MM.1S (cell line): ENCODE results near the gene TAS1R2.

Experiments
- DNase-seq: peaks from one replicate; pipeline ENCODE4 v3.0.0-alpha.2; 2015
- H2AFZ ChIP-seq: fragments of 300-600 bp; sonication (generic); 2 replicates; pipeline ENCODE4 v1.6.0; 2016; ENCODE audit warnings: antibody characterized with exemption, low read length
- H3F3A ChIP-seq: fragments of 300-600 bp; sonication (generic); 2 replicates; pipeline ENCODE4 v1.6.1; 2016; ENCODE audit warnings: mild to moderate bottlenecking, antibody characterized with exemption, low read length, moderate library complexity, mixed read lengths; ENCODE audit not compliant: insufficient read depth
- H3K27ac ChIP-seq: fragments of 300-600 bp; sonication (generic); 2 replicates; pipeline ENCODE4 v1.5.1; 2016; ENCODE audit warnings: mild to moderate bottlenecking, low read length
- H3K27me3 ChIP-seq: fragments of 300-600 bp; sonication (generic); replicated peaks from 2 replicates; pipeline ENCODE4 v1.6.0; 2016; ENCODE audit warnings: low read length; ENCODE audit not compliant: insufficient read depth
- H3K36me3 ChIP-seq: fragments of 300-600 bp; sonication (generic); replicated peaks from 2 replicates; pipeline ENCODE4 v1.6.1; 2016; ENCODE audit warnings: mild to moderate bottlenecking, low read length, mixed read lengths; ENCODE audit not compliant: insufficient read depth
- H3K4me1 ChIP-seq: fragments of 300-600 bp; sonication (generic); 2 replicates; pipeline ENCODE4 v1.6.1; 2016; ENCODE audit warnings: low read length, mixed read lengths
- H3K4me2 ChIP-seq: fragments of 300-600 bp; sonication (generic); 2 replicates; pipeline ENCODE4 v1.6.0; 2016; ENCODE audit warnings: low read depth, low read length
- H3K4me3 ChIP-seq: fragments of 300-600 bp; sonication (generic); 2 replicates; pipeline ENCODE4 v1.5.1; 2016; ENCODE audit warnings: low read length, mixed read lengths
- H3K79me2 ChIP-seq: fragments of 300-600 bp; sonication (generic); 2 replicates; pipeline ENCODE4 v1.6.1; 2016; ENCODE audit warnings: mixed run types, low read length, mixed read lengths
- H3K9ac ChIP-seq: fragments of 300-600 bp; sonication (generic); 2 replicates; pipeline ENCODE4 v1.6.1; 2016; ENCODE audit warnings: low read length, mixed read lengths
- H3K9me2 ChIP-seq: fragments of 300-600 bp; sonication (generic); replicated peaks from 2 replicates; pipeline ENCODE4 v1.6.1; 2016; ENCODE audit warnings: mild to moderate bottlenecking, low read length, mixed read lengths; ENCODE audit not compliant: insufficient read depth
- H3K9me3 ChIP-seq: fragments of 300-600 bp; sonication (generic); replicated peaks from 2 replicates; pipeline ENCODE4 v1.6.1; 2016; ENCODE audit warnings: mild to moderate bottlenecking, low read length, mixed read lengths; ENCODE audit not compliant: insufficient read depth
- H4K20me1 ChIP-seq: fragments of 300-600 bp; sonication (generic); 2 replicates; pipeline ENCODE4 v1.6.1; 2016; ENCODE audit warnings: mild to moderate bottlenecking, low read length, moderate library complexity, mixed read lengths; ENCODE audit not compliant: insufficient read depth
- CTCF ChIP-seq: fragments of 300-600 bp; sonication (generic); IDR thresholded peaks from 2 replicates; pipeline ENCODE4 v1.5.1; 2016; ENCODE audit warnings: antibody characterized with exemption, low read length, mixed read lengths
- EZH2 ChIP-seq: fragments of 300-600 bp; sonication (generic); optimal IDR thresholded peaks from 2 replicates; pipeline ENCODE3; 2017; ENCODE audit warnings: low read depth, mild to moderate bottlenecking, antibody characterized with exemption, low read length, mixed read lengths
- EZH2phosphoT487 ChIP-seq: fragments of 300-600 bp; sonication (generic); IDR thresholded peaks from 2 replicates; pipeline ENCODE4 v1.6.1; 2018; ENCODE audit warnings: antibody characterized with exemption, low read length

The TAS1R2 gene

GRCh38 chr1:18874600-18874999 lies 15.1 kb upstream of the TAS1R2 start:
- TF ChIP-seq CTCF (no peak), EZH2 (no peak), EZH2phosphoT487 (no peak)
- Histone ChIP-seq H3K79me2 (no peaks in the 10 kb centered on the region), H3K27ac (no peak overlapping the region), H3K36me3 (no peaks in the 10 kb centered on the region), H3K4me3 (no peak overlapping the region), H3K9me3 (no peaks in the 10 kb centered on the region), H3K9me2 (no peaks in the 10 kb centered on the region), H4K20me1 (no peaks in the 10 kb centered on the region), H3F3A (no peaks in the 10 kb centered on the region), H2AFZ (no peak overlapping the region), H3K4me1 (no peaks in the 10 kb centered on the region), H3K27me3 (0 out of 2 replicates have a peak, but pooled peaks cover 7% of the 10 kb centered on the region), H3K9ac (no peak overlapping the region), H3K4me2 (no peak overlapping the region)
- no peak for DNase-seq

- H3K9me2 ChIP-seq, result no peaks in the 10 kb centered on the region
- H4K20me1 ChIP-seq, result no peaks in the 10 kb centered on the region
- H3K9me3 ChIP-seq, result no peaks in the 10 kb centered on the region
- H3K36me3 ChIP-seq, result no peaks in the 10 kb centered on the region
- H3K4me2 ChIP-seq, result no peak overlapping the region
- no peak overlapping the region for H3K9ac ChIP-seq
- no peaks in the 10 kb centered on the region for H3K4me1 ChIP-seq
- H3F3A ChIP-seq, result no peaks in the 10 kb centered on the region
- peaks cover 12% of the 10 kb centered on the region; the same call in 1 of the 2 replicates for H3K27me3 ChIP-seq
- H3K79me2 ChIP-seq, result no peaks in the 10 kb centered on the region
- no peak overlapping the region for H3K27ac ChIP-seq
- no peak overlapping the region for H3K4me3 ChIP-seq
- TF ChIP-seq EZH2phosphoT487 (no peak), EZH2 (no peak), CTCF (no peak)
- H2AFZ ChIP-seq, result no peak overlapping the region
- DNase-seq, result no peak
These were observed 14.6 kb upstream of the TAS1R2 start for GRCh38 chr1:18874036-18874435.

DNA sequence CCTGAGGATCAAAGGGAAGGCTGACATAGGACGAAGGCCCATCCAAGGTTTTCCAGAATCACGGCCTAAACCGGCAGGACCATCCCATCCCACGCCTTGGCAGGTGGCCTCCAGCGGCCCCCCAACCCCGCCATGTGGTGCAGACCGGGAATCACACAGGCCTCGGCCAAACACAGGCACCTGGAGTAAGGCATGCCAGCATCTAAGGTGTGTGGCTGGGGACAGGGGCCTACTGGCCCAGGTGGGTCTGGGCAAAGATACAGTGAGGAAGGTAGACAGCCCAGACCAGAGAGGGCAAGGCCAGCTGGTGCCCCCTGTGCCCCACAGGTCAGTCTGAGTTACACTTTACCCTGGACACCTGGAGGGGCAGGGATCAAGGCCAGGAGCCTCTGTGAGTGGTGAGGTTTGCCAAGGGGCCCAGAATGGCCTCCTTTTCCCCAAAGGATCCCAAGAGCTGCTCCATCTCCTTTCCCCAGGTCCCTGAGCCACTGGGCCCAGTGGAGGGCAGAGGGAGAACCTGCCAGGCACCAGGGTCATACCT lies 12.7 kb upstream of the TAS1R2 start:
- Histone ChIP-seq H3K9me3 (no peaks in the 10 kb centered on the region), H3K9me2 (no peaks in the 10 kb centered on the region), H3K4me3 (no peak overlapping the region), H3K4me2 (no peak overlapping the region), H2AFZ (no peak overlapping the region), H3K27ac (no peak overlapping the region), H3K79me2 (no peaks in the 10 kb centered on the region), H3K4me1 (no peaks in the 10 kb centered on the region), H3K36me3 (no peaks in the 10 kb centered on the region), H3K27me3 (peaks cover 30% of the 10 kb centered on the region), H3F3A (no peaks in the 10 kb centered on the region), H4K20me1 (no peaks in the 10 kb centered on the region), H3K9ac (no peak overlapping the region)
- DNase-seq, result no peak
- no peak for TF ChIP-seq EZH2phosphoT487

DNA sequence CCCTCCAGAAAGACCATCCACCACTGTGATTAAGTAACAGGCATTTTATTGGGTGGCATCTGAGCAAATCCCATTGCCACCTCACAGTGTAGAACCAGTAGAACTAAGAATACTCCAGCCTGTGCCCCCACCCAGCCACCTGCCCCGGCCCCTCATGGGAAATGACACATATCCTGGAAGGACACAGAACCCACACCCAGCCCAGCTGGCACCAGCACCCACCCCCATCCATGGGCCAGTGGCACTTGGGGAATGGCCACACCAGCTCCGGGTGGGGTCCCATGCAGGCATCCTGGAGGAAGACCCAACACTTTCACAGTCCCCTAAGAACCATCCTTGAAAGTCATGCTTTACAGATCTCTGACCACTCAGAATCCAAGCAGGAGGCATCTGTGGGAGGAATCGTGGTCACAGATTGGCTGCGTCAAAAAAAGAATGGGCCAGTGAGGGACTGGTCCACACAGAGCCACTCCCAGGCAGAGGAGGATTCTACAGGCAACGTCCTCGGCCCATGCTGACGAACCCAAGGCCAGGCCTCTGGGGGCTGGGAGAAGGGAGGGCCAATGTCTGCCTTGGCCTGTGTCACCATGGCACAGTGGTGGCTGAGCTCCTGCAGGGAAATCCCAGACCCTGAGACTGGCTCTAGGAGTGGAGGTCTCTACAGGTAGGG lies 12.1 kb upstream of the TAS1R2 start:
- Histone ChIP-seq H3K4me3 (no peak overlapping the region), H3K9ac (no peak overlapping the region), H3K9me3 (no peaks in the 10 kb centered on the region), H3K36me3 (no peaks in the 10 kb centered on the region), H3K79me2 (no peaks in the 10 kb centered on the region), H3F3A (no peaks in the 10 kb centered on the region), H4K20me1 (no peaks in the 10 kb centered on the region), H2AFZ (no peak overlapping the region), H3K27ac (no peak overlapping the region), H3K4me1 (no peaks in the 10 kb centered on the region), H3K9me2 (no peaks in the 10 kb centered on the region), H3K27me3 (peaks cover 36% of the 10 kb centered on the region), H3K4me2 (no peak overlapping the region)
- no peak for DNase-seq
- TF ChIP-seq CTCF (no peak), EZH2 (no peak), EZH2phosphoT487 (no peak)
